IPS-18a (cell line): ENCODE measurements around the gene XPO4.
"Not testable (repeated sequence)": the region's sequence is repeated elsewhere in the genome, so short reads cannot be mapped to it uniquely, and the experiment has no call there.

Experiments used
- H3K27ac ChIP-seq: one replicate; pipeline ENCODE4 v1.5.1; 2013; ENCODE audit warnings: low read length
- H3K27me3 ChIP-seq: one replicate; pipeline ENCODE4 v1.6.1; 2013; ENCODE audit warnings: mild to moderate bottlenecking, low read length; ENCODE audit not compliant: control insufficient read depth, insufficient read depth
- H3K36me3 ChIP-seq: one replicate; pipeline ENCODE4 v1.6.1; 2013; ENCODE audit warnings: low read depth, low read length; ENCODE audit not compliant: control insufficient read depth
- H3K4me1 ChIP-seq: one replicate; pipeline ENCODE4 v1.6.1; 2013; ENCODE audit warnings: low read depth, low read length; ENCODE audit not compliant: control insufficient read depth
- H3K4me3 ChIP-seq: one replicate; pipeline ENCODE4 v1.5.1; 2013; ENCODE audit warnings: low read length
- H3K9ac ChIP-seq: one replicate; pipeline ENCODE4 v1.6.1; 2013; ENCODE audit warnings: mild to moderate bottlenecking, low read length, moderate library complexity
- H3K9me3 ChIP-seq: one replicate; pipeline ENCODE4 v1.6.1; 2013; ENCODE audit warnings: low read depth, low read length; ENCODE audit not compliant: control insufficient read depth

XPO4 gene

DNA sequence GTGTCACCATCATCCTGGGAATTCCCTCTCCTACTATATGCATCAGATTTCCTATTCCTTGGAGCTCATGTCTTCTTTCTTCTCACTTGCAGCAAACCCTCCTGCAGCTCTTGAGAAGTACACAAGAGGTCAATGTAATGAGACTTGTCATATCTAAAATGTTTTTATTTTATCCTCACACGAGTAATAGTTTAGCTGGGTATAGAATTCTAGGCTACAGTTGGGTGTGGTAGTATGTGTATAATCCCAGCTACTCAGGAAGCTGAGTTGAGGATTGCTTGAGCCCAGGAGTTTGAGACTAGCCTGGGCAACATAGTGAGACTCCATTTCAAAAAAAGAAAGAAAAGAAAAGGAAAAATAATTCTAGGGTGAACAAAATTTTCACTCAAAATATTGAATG, 153.2 kb downstream of the XPO4 start:
- Histone ChIP-seq H3K4me3 (no peak overlapping the region), H3K36me3 (no peaks in the 10 kb centered on the region), H3K9ac (no peak overlapping the region), H3K9me3 (peaks cover 13% of the 10 kb centered on the region), H3K27me3 (no peaks in the 10 kb centered on the region), H3K27ac (no peak overlapping the region), H3K4me1 (no peaks in the 10 kb centered on the region)

DNA sequence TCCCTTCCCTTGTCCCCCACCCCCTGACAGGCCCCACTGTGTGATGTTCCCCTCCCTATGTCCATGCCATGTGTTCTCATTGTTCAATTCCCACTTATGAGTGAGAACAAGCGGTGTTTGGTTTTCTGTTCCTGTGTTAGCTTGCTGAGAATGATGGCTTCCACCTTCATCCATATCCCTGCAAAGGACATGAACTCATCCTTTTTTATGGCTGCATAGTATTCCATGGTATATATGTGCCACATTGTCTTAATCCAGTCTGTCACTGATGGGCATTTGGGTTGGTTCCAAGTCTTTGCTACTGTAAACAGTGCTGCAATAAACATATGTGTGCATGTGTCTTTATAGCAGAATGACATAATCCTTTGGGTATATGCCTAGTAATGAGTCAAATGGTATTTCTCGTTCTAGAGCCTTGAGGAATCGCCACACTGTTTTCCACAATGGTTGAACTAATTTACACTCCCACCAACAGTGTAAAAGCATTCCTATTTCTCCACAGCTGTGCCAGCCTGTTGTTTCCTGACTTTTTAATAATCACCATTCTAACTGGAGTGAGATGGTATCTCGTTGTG, 158.6 kb downstream of the XPO4 start:
- H3K36me3 ChIP-seq, H3K27me3 ChIP-seq, H3K9me3 ChIP-seq, H3K27ac ChIP-seq, H3K9ac ChIP-seq, H3K4me1 ChIP-seq, H3K4me3 ChIP-seq: not testable (repeated sequence)

DNA sequence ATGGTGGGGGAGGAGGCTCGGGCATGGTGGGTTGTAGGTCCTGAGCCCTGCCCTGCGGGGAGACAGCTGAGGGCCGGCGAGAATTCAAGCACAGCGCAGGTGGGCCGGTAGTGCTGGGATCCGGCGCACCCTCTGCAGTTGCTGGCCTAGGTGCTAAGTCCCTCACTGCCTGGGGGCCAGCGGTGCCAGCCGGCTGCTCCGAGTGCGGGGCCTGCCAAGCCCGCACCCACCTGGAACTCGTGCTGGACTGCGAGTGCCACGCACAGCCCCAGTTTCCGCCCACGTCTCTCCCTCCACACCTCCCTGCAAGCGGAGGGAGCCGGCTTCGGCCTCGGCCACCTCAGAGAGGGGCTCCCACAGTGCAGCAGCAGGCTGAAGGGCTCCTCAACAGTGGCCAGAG, 162.5 kb downstream of the XPO4 start:
- H3K9me3 ChIP-seq = no peaks in the 10 kb centered on the region
- no peak overlapping the region for H3K27ac ChIP-seq
- no peak overlapping the region for H3K4me3 ChIP-seq
- H3K4me1 ChIP-seq = no peaks in the 10 kb centered on the region
- no peak overlapping the region for H3K9ac ChIP-seq
- H3K36me3 ChIP-seq = no peaks in the 10 kb centered on the region
- H3K27me3 ChIP-seq = no peaks in the 10 kb centered on the region

DNA sequence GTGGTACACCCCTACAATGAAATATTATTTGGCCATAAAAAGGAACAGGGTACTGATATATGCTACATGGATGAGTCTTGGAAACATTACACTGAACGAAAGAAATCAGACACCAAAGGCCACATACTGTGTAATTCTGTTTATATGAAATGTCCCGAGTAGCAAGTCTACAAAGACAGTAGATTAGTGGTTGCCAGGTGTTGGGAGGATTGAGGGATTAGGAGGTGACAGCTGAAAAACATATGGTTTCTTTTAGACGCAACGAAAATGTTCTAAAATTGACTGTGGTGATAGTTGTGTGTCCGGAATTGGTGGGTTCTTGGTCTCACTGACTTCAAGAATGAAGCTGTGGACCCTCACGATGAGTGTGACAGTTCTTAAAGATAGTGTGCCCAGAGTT, 163.9 kb downstream of the XPO4 start:
- H3K9me3 ChIP-seq = no peaks in the 10 kb centered on the region
- no peak overlapping the region for H3K4me3 ChIP-seq
- no peak overlapping the region for H3K27ac ChIP-seq
- no peak overlapping the region for H3K9ac ChIP-seq
- H3K27me3 ChIP-seq = no peaks in the 10 kb centered on the region
- H3K36me3 ChIP-seq = no peaks in the 10 kb centered on the region
- H3K4me1 ChIP-seq = no peaks in the 10 kb centered on the region

DNA sequence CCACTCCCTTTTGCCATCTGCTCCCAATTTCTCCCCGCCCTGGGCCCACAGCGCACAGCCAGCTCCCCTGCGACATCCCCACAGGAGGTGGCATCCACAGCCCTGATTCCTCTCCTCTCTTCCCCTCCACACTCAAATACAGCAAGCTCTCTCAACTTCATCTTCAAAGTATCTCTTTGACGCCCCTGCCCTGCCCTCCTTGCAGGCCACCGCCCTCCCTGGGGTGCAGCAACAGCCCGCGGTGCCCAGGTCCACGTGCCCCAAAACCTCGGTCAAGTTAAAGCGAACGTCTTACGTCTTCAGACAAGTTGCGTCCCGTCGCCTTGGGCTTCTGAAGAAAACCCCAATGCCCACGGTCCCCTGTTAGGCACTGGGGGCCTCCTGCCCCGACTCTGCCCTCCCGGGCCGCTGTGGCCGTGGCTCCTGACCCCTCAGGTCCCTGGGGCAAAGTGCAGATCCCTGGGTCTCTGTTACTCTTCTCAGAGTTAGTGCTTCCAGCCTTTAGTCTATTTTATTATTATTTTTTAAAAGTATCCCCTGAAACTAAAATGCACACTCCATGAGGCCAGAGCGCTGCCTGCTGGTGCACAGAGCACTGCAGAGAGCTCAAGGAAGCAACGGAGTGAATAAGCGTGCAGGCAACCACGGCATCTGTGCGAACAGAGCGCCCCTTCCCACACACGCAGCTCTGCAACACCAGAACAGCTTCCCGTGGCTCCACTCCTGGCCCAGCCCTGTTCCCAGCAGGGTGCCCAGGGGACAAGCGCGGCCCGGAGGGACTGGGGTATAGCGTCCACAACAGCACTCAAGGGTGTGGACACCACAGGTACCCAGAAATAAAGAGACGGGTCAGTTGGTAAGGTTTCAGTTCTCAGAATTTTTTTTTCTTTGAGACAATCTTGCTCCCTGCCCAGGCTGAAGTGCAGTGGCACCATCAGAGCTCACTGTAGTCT, 172.6 kb downstream of the XPO4 start:
- H3K9ac ChIP-seq = no peak overlapping the region
- no peaks in the 10 kb centered on the region for H3K27me3 ChIP-seq
- no peaks in the 10 kb centered on the region for H3K4me1 ChIP-seq

DNA sequence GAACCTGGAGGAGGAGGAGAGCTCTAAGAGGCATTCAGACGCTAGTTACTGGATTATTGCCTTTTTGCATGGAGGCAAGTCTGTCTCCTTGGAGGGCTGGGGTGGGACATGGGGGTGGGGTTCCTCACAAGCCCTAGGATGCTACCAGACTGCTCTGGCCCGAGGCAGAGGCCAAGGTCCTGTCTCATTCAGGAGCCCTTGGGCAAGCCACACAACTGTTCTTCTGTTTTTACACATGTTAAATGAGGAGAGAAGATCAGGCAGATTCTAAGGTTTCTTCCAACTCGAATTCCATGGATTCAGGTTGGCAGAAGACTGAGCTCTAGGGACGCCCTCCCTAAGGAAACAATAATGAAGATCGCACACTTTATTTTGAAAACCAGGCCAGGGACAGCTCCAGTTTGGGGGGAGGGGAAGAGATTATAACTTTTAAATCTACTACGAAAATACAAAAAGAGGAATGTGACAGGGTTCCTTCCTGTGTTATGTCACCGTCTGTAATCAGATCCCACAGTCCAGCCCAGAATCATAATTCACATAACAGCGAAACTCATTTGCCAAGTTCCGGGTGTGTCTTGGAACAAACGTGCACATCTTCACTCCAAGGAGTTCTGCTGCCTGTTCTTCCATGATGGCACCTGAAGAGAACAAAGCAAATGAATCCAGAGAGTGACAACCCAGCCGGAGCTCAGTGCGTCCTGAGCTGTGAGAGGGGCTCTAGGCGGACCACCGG, 173.8 kb downstream of the XPO4 start:
- no peaks in the 10 kb centered on the region for H3K9me3 ChIP-seq
- no peaks in the 10 kb centered on the region for H3K27me3 ChIP-seq
- H3K27ac ChIP-seq = no peak overlapping the region
- no peaks in the 10 kb centered on the region for H3K36me3 ChIP-seq
- H3K9ac ChIP-seq = no peak overlapping the region
- no peaks in the 10 kb centered on the region for H3K4me1 ChIP-seq
- H3K4me3 ChIP-seq = no peak overlapping the region

More for the DNA sequence above, 172.6 kb downstream of the XPO4 start:
- Histone ChIP-seq H3K36me3 (no peaks in the 10 kb centered on the region), H3K27ac (no peak overlapping the region), H3K9me3 (no peaks in the 10 kb centered on the region), H3K4me3 (no peak overlapping the region)

DNA sequence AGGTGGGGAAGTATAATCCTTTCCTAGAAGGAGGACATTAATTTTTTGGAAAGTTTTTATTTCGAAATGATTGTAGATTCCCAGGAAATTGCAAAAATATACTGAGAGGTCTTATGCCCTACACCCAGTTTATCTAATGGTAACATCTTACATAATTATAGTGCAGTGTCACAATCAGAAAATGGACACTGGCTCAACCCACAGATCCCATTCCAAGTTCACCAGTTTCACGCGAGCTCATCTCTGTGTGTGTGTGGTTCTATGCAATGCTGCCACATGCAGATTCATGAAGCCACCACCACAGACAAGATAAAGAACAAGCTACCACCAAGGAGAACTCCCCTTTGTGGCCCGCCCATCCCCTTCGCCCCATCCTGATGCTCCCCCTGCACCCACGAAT, 174.7 kb downstream of the XPO4 start:
- H3K4me1 ChIP-seq = no peaks in the 10 kb centered on the region
- no peak overlapping the region for H3K27ac ChIP-seq
- no peaks in the 10 kb centered on the region for H3K9me3 ChIP-seq
- H3K9ac ChIP-seq = no peak overlapping the region
- no peak overlapping the region for H3K4me3 ChIP-seq
- H3K27me3 ChIP-seq = peaks cover 5% of the 10 kb centered on the region
- H3K36me3 ChIP-seq = no peaks in the 10 kb centered on the region
